Type B pancreatic cell (in vitro differentiated cells): ENCODE data around the gene PACS2. TPM values are rescaled to one million over a fixed set of nuclear protein-coding genes. Genes with fewer than 3 reads are reported as not detected.
A peak's percentile ranks its signal among the peaks of the same experiment; 100 is the strongest.
"Not testable (repeated sequence)": the region's sequence is repeated elsewhere in the genome, so short reads cannot be mapped to it uniquely, and the experiment has no call there.

Experiments used
- DNase-seq: peaks from one replicate; pipeline ENCODE4 v3.0.0; 2021; ENCODE audit warnings: mixed read lengths; ENCODE audit not compliant: unreplicated experiment; ENCODE audit errors: extremely low spot score
- H3K27ac Mint-ChIP-seq: 2 replicates; pipeline ENCODE4 v1.8.0; 2021; ENCODE audit warnings: mild to moderate bottlenecking, mixed read lengths
- H3K27me3 Mint-ChIP-seq: 2 replicates; pipeline ENCODE4 v1.8.0; 2021; ENCODE audit warnings: mixed read lengths
- H3K36me3 Mint-ChIP-seq: 2 replicates; pipeline ENCODE4 v1.8.0; 2021; ENCODE audit warnings: mixed read lengths
- H3K4me1 Mint-ChIP-seq: one replicate; pipeline ENCODE4 v1.8.0; 2021; ENCODE audit warnings: mixed read lengths; ENCODE audit not compliant: unreplicated experiment
- H3K4me3 Mint-ChIP-seq: 2 replicates; pipeline ENCODE4 v1.8.0; 2021; ENCODE audit warnings: mild to moderate bottlenecking, mixed read lengths
- H3K9me3 Mint-ChIP-seq: 2 replicates; pipeline ENCODE4 v1.8.0; 2021; ENCODE audit warnings: mixed read lengths
- CTCF ChIP-seq: fragments of 200-600 bp; sonication (generic); conservative IDR thresholded peaks from 2 replicates; pipeline ENCODE4 v1.5.0; 2021; ENCODE audit warnings: antibody characterized with exemption, mild to moderate bottlenecking
- total RNA-seq: library from RNA; stranded (reverse); gene quantifications from 2 replicates; pipeline ENCODE4 v1.2.1, GENCODE V29; 2021; ENCODE audit warnings: low replicate concordance

The PACS2 gene
- total RNA-seq, 1 donor from 2014 or later = 101 TPM

GRCh38 chr14:105325716-105326567 lies 11.4 kb downstream of the PACS2 start:
- Mint-ChIP-seq H3K9me3 (no peaks in the 10 kb centered on the region), H3K27me3 (no peaks in the 10 kb centered on the region), H3K4me3 (no peak overlapping the region), H3K4me1 (peaks cover 31% of the 10 kb centered on the region), H3K27ac (no peak overlapping the region), H3K36me3 (peaks cover 5% of the 10 kb centered on the region)
- no peak for TF ChIP-seq CTCF
- no peak for DNase-seq

GRCh38 chr14:105326568-105326867 lies 12.0 kb downstream of the PACS2 start:
- DNase-seq = no peak
- TF ChIP-seq CTCF = no peak
- no peak overlapping the region for H3K27ac Mint-ChIP-seq

GRCh38 chr14:105326891-105327694 lies 12.5 kb downstream of the PACS2 start:
- DNase-seq = no peak
- H3K27ac Mint-ChIP-seq = no peak overlapping the region
- TF ChIP-seq CTCF = no peak

More at GRCh38 chr14:105326568-105326867, 12.0 kb downstream of the PACS2 start:
- Mint-ChIP-seq H3K4me1 (peaks cover 31% of the 10 kb centered on the region), H3K9me3 (no peaks in the 10 kb centered on the region), H3K36me3 (peaks cover 5% of the 10 kb centered on the region), H3K27me3 (no peaks in the 10 kb centered on the region), H3K4me3 (peak overlapping the region; percentile 28)

GRCh38 chr14:105327695-105328045 lies 13.1 kb downstream of the PACS2 start:
- not testable (repeated sequence) for H3K36me3 Mint-ChIP-seq, H3K27me3 Mint-ChIP-seq, H3K4me3 Mint-ChIP-seq, DNase-seq, H3K9me3 Mint-ChIP-seq, H3K27ac Mint-ChIP-seq
- H3K4me1 Mint-ChIP-seq = peaks cover 33% of the 10 kb centered on the region

More at GRCh38 chr14:105326891-105327694, 12.5 kb downstream of the PACS2 start:
- Mint-ChIP-seq H3K27me3 (no peaks in the 10 kb centered on the region), H3K36me3 (peaks cover 5% of the 10 kb centered on the region), H3K4me1 (peaks cover 36% of the 10 kb centered on the region), H3K9me3 (no peaks in the 10 kb centered on the region), H3K4me3 (peak overlapping the region; percentile 28)

- H3K9me3 Mint-ChIP-seq = no peaks in the 10 kb centered on the region
- H3K36me3 Mint-ChIP-seq = no peaks in the 10 kb centered on the region
- no peak overlapping the region for H3K4me3 Mint-ChIP-seq
- H3K27me3 Mint-ChIP-seq = no peaks in the 10 kb centered on the region
- H3K4me1 Mint-ChIP-seq = peaks cover 28% of the 10 kb centered on the region
- H3K27ac Mint-ChIP-seq = no peak overlapping the region
- no peak for TF ChIP-seq CTCF
- no peak for DNase-seq
These were observed 13.6 kb downstream of the PACS2 start for GRCh38 chr14:105328070-105328677.
